Measurements from ENCODE around the gene RANBP1. TPM values are rescaled to one million over a fixed set of nuclear protein-coding genes. Genes with fewer than 3 reads are reported as not detected.

Gene RANBP1
- total RNA-seq, 1 experiment from 2014 or later: 509 TPM

DNA sequence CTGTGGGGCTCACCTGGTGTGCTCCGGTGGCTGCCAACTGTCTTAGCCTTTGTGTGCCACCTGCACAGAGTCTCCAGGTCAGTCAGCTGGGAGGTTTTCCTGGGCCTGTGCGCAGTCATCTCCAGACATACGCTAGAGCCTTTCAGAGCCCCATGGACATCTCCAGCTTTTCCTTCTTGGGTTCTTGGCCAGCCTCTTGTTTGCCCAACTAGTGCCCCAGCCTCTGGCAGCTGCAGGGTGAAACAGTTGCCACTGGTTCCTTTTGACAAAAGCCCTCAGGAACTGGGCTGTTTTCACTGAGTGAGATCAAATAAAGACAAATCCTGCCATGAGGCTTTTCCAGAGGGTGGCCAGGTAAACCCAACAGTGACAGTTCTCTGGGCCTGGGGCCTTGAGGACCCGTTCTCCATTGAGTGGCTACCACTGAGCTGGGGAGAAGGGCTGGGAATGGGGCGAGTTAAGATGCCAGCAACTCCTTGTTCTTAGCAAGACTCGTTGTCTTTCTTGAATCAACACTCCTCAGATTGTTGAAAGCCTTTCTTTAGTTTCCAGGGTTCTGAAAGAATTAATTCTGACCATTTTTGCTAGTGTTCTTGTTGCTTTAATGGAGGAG is 16.7 kb upstream of the RANBP1 start:
- Histone ChIP-seq H3K27me3 (replicated peaks; ENCODE audit: insufficient read depth, low read depth, low read length, poor library complexity) (no peaks in the 10 kb centered on the region), H3K27ac (ENCODE audit: low read depth, low read length, poor library complexity, severe bottlenecking) (no peak overlapping the region), H3K9me3 (ENCODE audit: low read depth, low read length, poor library complexity, severe bottlenecking) (no peaks in the 10 kb centered on the region), H3K4me1 (ENCODE audit: insufficient read depth, low read length, poor library complexity, severe bottlenecking) (no peaks in the 10 kb centered on the region), H3K36me3 (ENCODE audit: insufficient read depth, low read length, poor library complexity, severe bottlenecking) (peaks cover 90% of the 10 kb centered on the region), H3K4me3 (ENCODE audit: low read depth, low read length, poor library complexity, severe bottlenecking) (no peak overlapping the region)
- no peak for DNase-seq (ENCODE audit: low spot score)
- intact Hi-C loops (cut with micrococcal nuclease; ENCODE audit: unreplicated experiment): no loop called here
- BruUV-seq (replicated peaks): no TSS peak
- TF ChIP-seq EZH2 (IDR thresholded peaks at IDR 0.05; ENCODE audit: borderline replicate concordance, low read depth, low read length, poor library complexity, severe bottlenecking): no peak
- TF ChIP-seq, protein P1, sequence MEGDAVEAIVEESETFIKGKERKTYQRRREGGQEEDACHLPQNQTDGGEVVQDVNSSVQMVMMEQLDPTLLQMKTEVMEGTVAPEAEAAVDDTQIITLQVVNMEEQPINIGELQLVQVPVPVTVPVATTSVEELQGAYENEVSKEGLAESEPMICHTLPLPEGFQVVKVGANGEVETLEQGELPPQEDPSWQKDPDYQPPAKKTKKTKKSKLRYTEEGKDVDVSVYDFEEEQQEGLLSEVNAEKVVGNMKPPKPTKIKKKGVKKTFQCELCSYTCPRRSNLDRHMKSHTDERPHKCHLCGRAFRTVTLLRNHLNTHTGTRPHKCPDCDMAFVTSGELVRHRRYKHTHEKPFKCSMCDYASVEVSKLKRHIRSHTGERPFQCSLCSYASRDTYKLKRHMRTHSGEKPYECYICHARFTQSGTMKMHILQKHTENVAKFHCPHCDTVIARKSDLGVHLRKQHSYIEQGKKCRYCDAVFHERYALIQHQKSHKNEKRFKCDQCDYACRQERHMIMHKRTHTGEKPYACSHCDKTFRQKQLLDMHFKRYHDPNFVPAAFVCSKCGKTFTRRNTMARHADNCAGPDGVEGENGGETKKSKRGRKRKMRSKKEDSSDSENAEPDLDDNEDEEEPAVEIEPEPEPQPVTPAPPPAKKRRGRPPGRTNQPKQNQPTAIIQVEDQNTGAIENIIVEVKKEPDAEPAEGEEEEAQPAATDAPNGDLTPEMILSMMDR (conservative IDR thresholded peaks at IDR 0.05; ENCODE audit: low read depth, low read length): no peak
- ChIA-PET CTCF (no interaction called here), POLR2A (ENCODE audit: low non-redundant PET) (no interaction called here)

DNA sequence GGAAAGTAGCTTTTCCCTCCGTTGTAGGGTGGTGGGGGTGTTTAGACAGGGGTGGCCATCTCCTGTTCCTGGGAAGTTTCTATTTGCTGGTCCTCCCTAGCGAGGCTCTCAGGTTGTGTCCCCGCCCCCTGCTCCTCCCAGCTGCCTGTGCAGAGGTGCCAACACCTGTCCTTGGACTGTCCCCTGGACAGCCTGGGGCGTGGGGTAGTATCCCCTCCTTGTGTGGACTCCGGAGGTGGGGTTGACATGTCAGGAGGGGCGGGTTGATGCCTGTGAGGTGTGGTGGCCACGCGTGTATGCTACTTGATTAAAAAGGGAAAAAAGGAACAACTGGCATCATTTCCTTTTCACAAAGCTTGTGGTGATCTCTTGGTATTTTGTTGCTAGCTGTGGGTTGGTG is 14.3 kb upstream of the RANBP1 start:
- CTCF ChIA-PET: no interaction called here
- TF ChIP-seq EZH2 (IDR thresholded peaks at IDR 0.05; ENCODE audit: borderline replicate concordance, low read depth, low read length, poor library complexity, severe bottlenecking): no peak
- TF ChIP-seq, protein P1 (conservative IDR thresholded peaks at IDR 0.05; ENCODE audit: low read depth, low read length): no peak
- no peak overlapping the region for H3K4me3 ChIP-seq (ENCODE audit: low read depth, low read length, poor library complexity, severe bottlenecking)
- H3K27me3 ChIP-seq (replicated peaks; ENCODE audit: insufficient read depth, low read depth, low read length, poor library complexity): no peaks in the 10 kb centered on the region
- no TSS peak for BruUV-seq (replicated peaks)
- H3K36me3 ChIP-seq (ENCODE audit: insufficient read depth, low read length, poor library complexity, severe bottlenecking): peaks cover 88% of the 10 kb centered on the region
- intact Hi-C loops (cut with micrococcal nuclease; ENCODE audit: unreplicated experiment): no loop called here
- H3K9me3 ChIP-seq (ENCODE audit: low read depth, low read length, poor library complexity, severe bottlenecking): no peaks in the 10 kb centered on the region
- no peak overlapping the region for H3K27ac ChIP-seq (ENCODE audit: low read depth, low read length, poor library complexity, severe bottlenecking)
- POLR2A ChIA-PET (ENCODE audit: low non-redundant PET): no interaction called here
- no peak for DNase-seq (ENCODE audit: low spot score)
- no peaks in the 10 kb centered on the region for H3K4me1 ChIP-seq (ENCODE audit: insufficient read depth, low read length, poor library complexity, severe bottlenecking)

DNA sequence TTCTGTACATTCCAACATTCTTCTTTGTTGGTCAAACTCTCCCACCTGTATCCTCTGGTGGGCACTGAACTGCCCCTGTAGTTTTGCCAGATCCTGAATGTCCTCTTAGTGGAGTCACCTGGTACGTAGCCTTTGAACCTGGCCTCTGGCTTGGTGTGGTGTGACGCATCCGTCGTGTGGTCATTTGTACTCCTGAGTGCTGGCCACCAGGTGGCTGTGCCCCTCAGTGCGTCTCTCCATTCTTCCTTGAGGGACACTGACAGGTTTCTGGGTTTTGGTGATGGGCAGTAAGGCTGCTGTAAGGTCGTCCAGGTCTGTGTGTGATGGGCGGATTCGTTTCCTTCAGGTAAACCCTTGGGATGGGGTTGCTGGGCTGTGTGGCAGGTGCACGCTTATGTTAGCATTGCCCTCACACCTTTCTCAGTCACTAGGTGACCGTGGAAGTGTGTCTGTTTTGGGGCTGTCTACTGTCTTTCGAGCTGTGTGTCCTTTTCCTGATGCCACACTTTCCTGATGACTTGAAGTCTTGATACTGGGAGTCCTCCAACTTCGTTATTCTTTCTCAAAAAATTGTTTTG is 13.6 kb upstream of the RANBP1 start:
- H3K9me3 ChIP-seq (ENCODE audit: low read depth, low read length, poor library complexity, severe bottlenecking): no peaks in the 10 kb centered on the region
- H3K27ac ChIP-seq (ENCODE audit: low read depth, low read length, poor library complexity, severe bottlenecking): no peak overlapping the region
- ChIA-PET CTCF (no interaction called here), POLR2A (ENCODE audit: low non-redundant PET) (no interaction called here)
- DNase-seq (ENCODE audit: low spot score): no peak
- intact Hi-C loops (cut with micrococcal nuclease; ENCODE audit: unreplicated experiment): no loop called here
- TF ChIP-seq EZH2 (IDR thresholded peaks at IDR 0.05; ENCODE audit: borderline replicate concordance, low read depth, low read length, poor library complexity, severe bottlenecking): no peak
- no peaks in the 10 kb centered on the region for H3K27me3 ChIP-seq (replicated peaks; ENCODE audit: insufficient read depth, low read depth, low read length, poor library complexity)
- no TSS peak for BruUV-seq (replicated peaks)
- peaks cover 88% of the 10 kb centered on the region for H3K36me3 ChIP-seq (ENCODE audit: insufficient read depth, low read length, poor library complexity, severe bottlenecking)
- H3K4me3 ChIP-seq (ENCODE audit: low read depth, low read length, poor library complexity, severe bottlenecking): no peak overlapping the region
- no peaks in the 10 kb centered on the region for H3K4me1 ChIP-seq (ENCODE audit: insufficient read depth, low read length, poor library complexity, severe bottlenecking)

Data from A673 (cell line).